Epithelial cell of proximal tubule (primary cell): ENCODE results near the gene TMEM121. TPM values are rescaled to one million over a fixed set of nuclear protein-coding genes. Genes with fewer than 3 reads are reported as not detected.
"Not testable (repeated sequence)": the region's sequence is repeated elsewhere in the genome, so short reads cannot be mapped to it uniquely, and the experiment has no call there.

Experiments used
- DNase-seq: peaks from one replicate; pipeline ENCODE4 v3.0.0-alpha.2; 2011; ENCODE audit warnings: low read depth
- H3K4me3 ChIP-seq: 2 replicates; pipeline ENCODE4 v1.5.1; 2011; ENCODE audit warnings: low read depth, mild to moderate bottlenecking, low read length
- CTCF ChIP-seq: conservative IDR thresholded peaks from 2 replicates; pipeline ENCODE4 v1.5.1; 2012; ENCODE audit warnings: low read depth, mild to moderate bottlenecking, low read length
- total RNA-seq: library from RNA; depleted of rRNA; stranded (reverse); fragments of >200 nt; gene quantifications from 2 replicates; pipeline ENCODE4 v1.2.3, GENCODE V29; 2015

Gene TMEM121
- total RNA-seq, 1 donor from 2014 or later = 5.6 TPM

GRCh38 chr14:105570482-105570881 lies 44.1 kb downstream of the TMEM121 start:
- no peak for DNase-seq
- no peak for TF ChIP-seq CTCF

GRCh38 chr14:105571181-105571951 lies 45.0 kb downstream of the TMEM121 start:
- DNase-seq, H3K4me3 ChIP-seq: not testable (repeated sequence)

More at GRCh38 chr14:105570482-105570881, 44.1 kb downstream of the TMEM121 start:
- H3K4me3 ChIP-seq = no peak overlapping the region

GRCh38 chr14:105572063-105572462 lies 45.7 kb downstream of the TMEM121 start:
- H3K4me3 ChIP-seq, DNase-seq: not testable (repeated sequence)

GRCh38 chr14:105573841-105574240 lies 47.5 kb downstream of the TMEM121 start:
- not testable (repeated sequence) for DNase-seq, H3K4me3 ChIP-seq

- DNase-seq, H3K4me3 ChIP-seq: not testable (repeated sequence)
Observed at GRCh38 chr14:105574411-105574810, 48.0 kb downstream of the TMEM121 start.

- DNase-seq, H3K4me3 ChIP-seq: not testable (repeated sequence)
Observed at GRCh38 chr14:105575016-105575700, 48.8 kb downstream of the TMEM121 start.

- H3K4me3 ChIP-seq = no peak overlapping the region
- no peak for TF ChIP-seq CTCF
- DNase-seq = no peak
Observed at GRCh38 chr14:105576525-105577088, 50.2 kb downstream of the TMEM121 start.

- no peak for TF ChIP-seq CTCF
- no peak overlapping the region for H3K4me3 ChIP-seq
- no peak for DNase-seq
Observed at GRCh38 chr14:105577314-105577861, 51.0 kb downstream of the TMEM121 start.

- H3K4me3 ChIP-seq = no peak overlapping the region
- DNase-seq = no peak
- no peak for TF ChIP-seq CTCF
Observed at GRCh38 chr14:105578070-105578469, 51.7 kb downstream of the TMEM121 start.

GRCh38 chr14:105579221-105579620 lies 52.8 kb downstream of the TMEM121 start:
- not testable (repeated sequence) for DNase-seq

More at GRCh38 chr14:105579221-105579620, 52.8 kb downstream of the TMEM121 start:
- not testable (repeated sequence) for H3K4me3 ChIP-seq
